K562 (cell line): ENCODE results near the gene NMRAL1. TPM values are rescaled to one million over a fixed set of nuclear protein-coding genes. Genes with fewer than 3 reads are reported as not detected.

Experiments used
- ATF1 ChIP-seq, 2 experiments: fragments of 450-650 bp in 1 of 2; IDR thresholded peaks; 2 replicates each; pipeline ENCODE4 v1.6.1; 2016; ENCODE audit warnings: missing compliant biosample characterization in 1 of 2, missing genetic modification characterization in 1 of 2
- ATF7 ChIP-seq: fragments of 450-650 bp; IDR thresholded peaks from 2 replicates; pipeline ENCODE4 v1.7.1; 2014; ENCODE audit warnings: mild to moderate bottlenecking, moderate library complexity
- DACH1 ChIP-seq: fragments of 450-650 bp; IDR thresholded peaks from 2 replicates; pipeline ENCODE4 v1.6.1; 2018; ENCODE audit not compliant: partially characterized antibody
- EGR1 ChIP-seq: fragments of 450-650 bp; conservative IDR thresholded peaks from 2 replicates; pipeline ENCODE4 v1.6.1; 2017; ENCODE audit warnings: mild to moderate bottlenecking
- ETV5 ChIP-seq: sonication (generic); formaldehyde crosslinking; IDR thresholded peaks from 2 replicates; pipeline ENCODE4 v1.4.0; 2020; ENCODE audit warnings: low read depth, mild to moderate bottlenecking, missing genetic modification reagents
- GABPB1 ChIP-seq: sonication (generic); formaldehyde crosslinking; IDR thresholded peaks from 2 replicates; pipeline ENCODE4 v1.8.0; 2022; ENCODE audit warnings: mild to moderate bottlenecking, missing genetic modification reagents
- HDAC1 ChIP-seq, 2 experiments: fragments of 450-650 bp; IDR thresholded peaks; 2 replicates each; pipeline ENCODE4 v1.6.1; 2016 to 2017; ENCODE audit warnings: inconsistent platforms in 1 of 2, mild to moderate bottlenecking in 1 of 2, moderate library complexity in 1 of 2
- HDAC3 ChIP-seq: fragments of 450-650 bp; IDR thresholded peaks from 2 replicates; pipeline ENCODE4 v1.6.1; 2018; ENCODE audit warnings: borderline replicate concordance, mild to moderate bottlenecking, moderate library complexity; ENCODE audit not compliant: partially characterized antibody
- HDGF ChIP-seq: fragments of 450-650 bp; IDR thresholded peaks from 2 replicates; pipeline ENCODE4 v1.6.1; 2016
- JUN ChIP-seq, 2 experiments: sonication (generic) in 1 of 2; formaldehyde crosslinking in 1 of 2; IDR thresholded peaks; 2 replicates each; pipeline versions ENCODE4 v1.6.1 to v1.8.0; 2012 to 2022; ENCODE audit warnings: borderline replicate concordance in 2 of 2, mild to moderate bottlenecking in 2 of 2, improper control_type of control experiment in 1 of 2, low read depth in 1 of 2, low read length in 1 of 2, missing genetic modification reagents in 1 of 2
- JUND ChIP-seq, 2 experiments: IDR thresholded peaks; 2 replicates in 1 of 2; 3 replicates in 1 of 2; pipeline ENCODE4 v1.6.1; 2011; ENCODE audit warnings: borderline replicate concordance in 2 of 2, low read depth in 2 of 2, low read length in 2 of 2, improper control_type of control experiment in 1 of 2, missing biosample characterization in 1 of 2, missing genetic modification characterization in 1 of 2, missing genetic modification reagents in 1 of 2
- LEF1 ChIP-seq: fragments of 450-650 bp; IDR thresholded peaks from 2 replicates; pipeline ENCODE4 v1.6.1; 2016; ENCODE audit warnings: mild to moderate bottlenecking
- MAFG ChIP-seq: fragments of 450-650 bp; conservative IDR thresholded peaks from 2 replicates; pipeline ENCODE4 v1.6.1; 2016; ENCODE audit warnings: missing genetic modification characterization, missing compliant biosample characterization
- MAFK ChIP-seq: IDR thresholded peaks from 2 replicates; pipeline ENCODE4 v1.6.1; 2011; ENCODE audit warnings: low read length, improper control_type of control experiment
- MBD2 ChIP-seq: sonication (generic); IDR thresholded peaks from 2 replicates; pipeline ENCODE4 v1.6.1; 2016; ENCODE audit warnings: low read depth, borderline replicate concordance
- MIER1 ChIP-seq: fragments of 450-650 bp; IDR thresholded peaks from 2 replicates; pipeline ENCODE4 v1.6.1; 2016; ENCODE audit warnings: antibody characterized with exemption, mild to moderate bottlenecking, low read depth
- NCOA1 ChIP-seq: fragments of 450-650 bp; IDR thresholded peaks from 2 replicates; pipeline ENCODE4 v1.6.1; 2016; ENCODE audit warnings: low read depth
- NEUROD1 ChIP-seq: fragments of 150-350 bp; IDR thresholded peaks from 2 replicates; pipeline ENCODE4 v1.6.1; 2014; ENCODE audit warnings: borderline replicate concordance, low read length, low read depth; ENCODE audit not compliant: partially characterized antibody
- POU5F1 ChIP-seq: fragments of 150-350 bp; IDR thresholded peaks from 2 replicates; pipeline ENCODE4 v1.6.1; 2014; ENCODE audit warnings: borderline replicate concordance, low read length, low read depth, mild to moderate bottlenecking; ENCODE audit not compliant: partially characterized antibody
- RUNX1 ChIP-seq: sonication (generic); IDR thresholded peaks from 2 replicates; pipeline ENCODE4 v1.6.1; 2016; ENCODE audit warnings: antibody characterized with exemption, low read depth
- SMAD4 ChIP-seq: fragments of 250-450 bp; sonication (Bioruptor Pico); conservative IDR thresholded peaks from 2 replicates; pipeline ENCODE4 v1.8.0; 2021; ENCODE audit warnings: inconsistent platforms, mild to moderate bottlenecking, moderate library complexity
- TFAM ChIP-seq: fragments of 250-450 bp; sonication (Bioruptor Pico); conservative IDR thresholded peaks from 2 replicates; pipeline ENCODE4 v1.5.0; 2021; ENCODE audit warnings: mild to moderate bottlenecking, moderate library complexity
- ZBTB7A ChIP-seq: IDR thresholded peaks from 2 replicates; pipeline ENCODE4 v1.6.1; 2011; ENCODE audit warnings: low read depth, mild to moderate bottlenecking, low read length, moderate library complexity, borderline replicate concordance; ENCODE audit not compliant: control insufficient read depth
- ZFX ChIP-seq: sonication (generic); formaldehyde crosslinking; IDR thresholded peaks from 2 replicates; pipeline ENCODE4 v1.8.0; 2022; ENCODE audit warnings: mild to moderate bottlenecking, missing genetic modification reagents, moderate library complexity
- ZNF175 ChIP-seq: fragments of 200-800 bp; sonication (Bioruptor generic); IDR thresholded peaks from 2 replicates; pipeline ENCODE4 v1.6.1; 2016; ENCODE audit warnings: low read depth, mild to moderate bottlenecking, missing genetic modification characterization, missing compliant biosample characterization
- ZNF347 ChIP-seq: fragments of 450-650 bp; formaldehyde crosslinking; IDR thresholded peaks from 2 replicates; pipeline ENCODE4 v1.4.0; 2020; ENCODE audit warnings: low read depth, mild to moderate bottlenecking, moderate library complexity
- polyA plus RNA-seq, 8 experiments: library from polyadenylated mRNA; depleted of rRNA in 4 of 8; stranded (reverse) in 5 of 8; unstranded in 3 of 8; fragments of >200 nt; fragmentation: Nextera tagmentation in 2 of 8; fragmentation: Illumina TruSeq in 1 of 8; extraction: Ambion mirVana in 2 of 8; extraction: Trizol in 1 of 8; gene quantifications; 2 replicates each; pipeline versions ENCODE4 v1.2.1 to v1.2.3, GENCODE V29; 2011 to 2014; ENCODE audit warnings: inconsistent platforms in 1 of 8, missing spikeins in 1 of 8
- total RNA-seq, 7 experiments: library from RNA; depleted of rRNA in 6 of 7; stranded (reverse); fragments of >200 nt in 6 of 7; fragmentation: Illumina TruSeq in 2 of 7; extraction: Trizol in 2 of 7; gene quantifications; 2 replicates each; pipeline versions ENCODE4 v1.2.1 to v1.2.3, GENCODE V29; 2011 to 2021; ENCODE audit warnings: low replicate concordance in 1 of 7
- TF ChIP-seq, protein P1 (sequence below): fragments of 250-450 bp; sonication (Bioruptor Pico); IDR thresholded peaks from 2 replicates; pipeline ENCODE4 v1.9.0; 2021; ENCODE audit warnings: mild to moderate bottlenecking, inconsistent platforms

Gene NMRAL1
- total and polyA plus RNA-seq, 9 of the 15 experiments (the other 6 are each of a cell fraction or from before 2014, with no cell fraction given): 6.3 to 116 (median 63.2) TPM

DNA sequence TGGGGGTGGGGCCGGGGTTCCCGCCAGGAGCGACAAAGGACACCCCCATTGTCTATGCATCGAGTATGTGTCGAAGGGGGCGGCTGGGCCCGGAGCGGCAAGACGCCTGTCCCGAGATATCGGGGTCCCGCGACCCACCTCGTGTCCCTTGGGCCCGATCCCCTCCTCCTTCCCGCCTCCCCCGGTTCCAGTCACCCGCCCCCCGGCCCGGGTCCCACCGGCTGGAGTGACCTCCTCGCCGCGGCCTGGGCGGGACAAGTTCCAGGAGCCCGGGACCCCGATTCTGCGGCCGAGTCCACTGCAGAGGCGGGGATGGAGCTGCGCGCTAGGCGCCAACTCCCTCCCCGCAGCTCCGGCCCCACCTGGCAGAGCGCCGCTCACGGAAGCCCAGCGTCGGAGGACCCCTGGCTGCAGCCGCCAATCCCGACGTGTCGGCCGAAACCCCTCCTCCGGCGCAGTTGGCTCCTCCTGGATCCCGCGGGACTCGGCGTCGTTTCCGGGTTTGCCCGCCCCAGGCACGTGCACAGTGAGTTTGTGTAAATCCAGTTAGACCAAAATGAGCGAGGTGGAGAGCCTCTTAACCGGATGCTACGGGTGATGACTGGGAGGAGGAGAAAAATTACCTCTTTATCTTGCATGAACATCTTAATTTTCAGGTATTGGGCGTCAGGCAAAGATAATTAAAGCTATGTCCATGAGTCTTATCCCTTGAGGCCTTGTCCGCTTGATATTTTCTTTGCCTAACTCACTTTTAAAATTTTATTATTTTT, at the start of gene NMRAL1 (continued):
- TF ChIP-seq, protein P1, sequence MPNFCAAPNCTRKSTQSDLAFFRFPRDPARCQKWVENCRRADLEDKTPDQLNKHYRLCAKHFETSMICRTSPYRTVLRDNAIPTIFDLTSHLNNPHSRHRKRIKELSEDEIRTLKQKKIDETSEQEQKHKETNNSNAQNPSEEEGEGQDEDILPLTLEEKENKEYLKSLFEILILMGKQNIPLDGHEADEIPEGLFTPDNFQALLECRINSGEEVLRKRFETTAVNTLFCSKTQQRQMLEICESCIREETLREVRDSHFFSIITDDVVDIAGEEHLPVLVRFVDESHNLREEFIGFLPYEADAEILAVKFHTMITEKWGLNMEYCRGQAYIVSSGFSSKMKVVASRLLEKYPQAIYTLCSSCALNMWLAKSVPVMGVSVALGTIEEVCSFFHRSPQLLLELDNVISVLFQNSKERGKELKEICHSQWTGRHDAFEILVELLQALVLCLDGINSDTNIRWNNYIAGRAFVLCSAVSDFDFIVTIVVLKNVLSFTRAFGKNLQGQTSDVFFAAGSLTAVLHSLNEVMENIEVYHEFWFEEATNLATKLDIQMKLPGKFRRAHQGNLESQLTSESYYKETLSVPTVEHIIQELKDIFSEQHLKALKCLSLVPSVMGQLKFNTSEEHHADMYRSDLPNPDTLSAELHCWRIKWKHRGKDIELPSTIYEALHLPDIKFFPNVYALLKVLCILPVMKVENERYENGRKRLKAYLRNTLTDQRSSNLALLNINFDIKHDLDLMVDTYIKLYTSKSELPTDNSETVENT (CRISPR knock-in tag): peak; percentile 87
- no peak for TF ChIP-seq DACH1
- TF ChIP-seq NEUROD1: peak; percentile 50
- no peak for TF ChIP-seq POU5F1
- peak; percentile 85 for TF ChIP-seq ETV5
- 0 out of 2 replicates have a peak, but pooled peaks have one; percentile 42 for TF ChIP-seq MAFK
- TF ChIP-seq ZNF175: 0 out of 2 replicates have a peak, but pooled peaks have one; percentile 59
- TF ChIP-seq ATF1 (CRISPR knock-in tag; IDR thresholded peaks at IDR 0.05): no peak
- TF ChIP-seq ATF1 (tag; IDR thresholded peaks at IDR 0.05): peak; percentile 85
- TF ChIP-seq RUNX1: no peak
- peak; percentile 77 for TF ChIP-seq GABPB1 (CRISPR knock-in tag)
- peak; percentile 54 for TF ChIP-seq MAFG (tag)
- TF ChIP-seq HDAC1 (IDR thresholded peaks at IDR 0.05): peak in 1 of 2 experiments; percentile 78; a peak in 2 of 4 replicates
- no peak for TF ChIP-seq NCOA1
- peak; percentile 50; the same call in 1 of the 2 replicates for TF ChIP-seq JUND (IDR thresholded peaks at IDR 0.05; ENCODE audit: borderline replicate concordance, low read depth, low read length)
- no peak; the same call in 2 of the 3 replicates for TF ChIP-seq JUND (tag; IDR thresholded peaks at IDR 0.05; ENCODE audit: borderline replicate concordance, low read depth, low read length)
- peak; percentile 62; the same call in 1 of the 2 replicates for TF ChIP-seq LEF1
- TF ChIP-seq ATF7: peak; percentile 80
- TF ChIP-seq MBD2: peak; percentile 52; the same call in 1 of the 2 replicates
- TF ChIP-seq MIER1: no peak
- no peak for TF ChIP-seq TFAM (CRISPR knock-in tag)
- TF ChIP-seq HDGF: no peak
- TF ChIP-seq EGR1: 0 out of 2 replicates have a peak, but pooled peaks have one; percentile 11
- TF ChIP-seq JUN (IDR thresholded peaks at IDR 0.05; ENCODE audit: borderline replicate concordance, low read depth, low read length): no peak
- no peak for TF ChIP-seq JUN (CRISPR knock-in tag; IDR thresholded peaks at IDR 0.05; ENCODE audit: borderline replicate concordance)
- peak; percentile 67 for TF ChIP-seq SMAD4 (CRISPR knock-in tag)
- TF ChIP-seq HDAC3: peak; percentile 36
- no peak for TF ChIP-seq ZNF347 (CRISPR knock-in tag)
- peak; percentile 95 for TF ChIP-seq ZBTB7A
- peak; percentile 78 for TF ChIP-seq ZFX
